Endothelial cell of umbilical vein (primary cell): ENCODE results near the gene SLAMF8. TPM values are rescaled to one million over a fixed set of nuclear protein-coding genes. Genes with fewer than 3 reads are reported as not detected.

Experiments
- BruUV-seq: library from RNA; stranded (reverse); fragments of 400-500 nt; replicated peaks from 2 replicates; lab custom pipeline; 2021; lab: Mats Ljungman, UMichigan
- CTCF ChIA-PET: fragments of 300-600, 350-600 bp; sonication (Branson Sonifier 250); formaldehyde crosslinking; loops from one replicate; lab custom pipeline; 2021; ENCODE audit warnings: antibody characterized with exemption, inconsistent platforms; lab: Charles Lee
- POLR2A ChIA-PET: fragments of 300-600, 350-600 bp; sonication (Branson Sonifier 250); formaldehyde crosslinking; loops from one replicate; lab custom pipeline; 2021; ENCODE audit warnings: antibody characterized with exemption, inconsistent platforms; lab: Charles Lee
- DNase-seq: peaks from one replicate; pipeline ENCODE4 v3.0.0-alpha.2; 2011; ENCODE audit warnings: low read depth, low spot score
- FAIRE-seq: peaks from 2 replicates; lab custom pipeline; 2011; peaks lifted over from hg19 to GRCh38; lab: Jason Lieb, UNC
- H2AFZ ChIP-seq: 2 replicates; pipeline ENCODE4 v1.6.0; 2012; ENCODE audit warnings: low read depth, low read length, control low read depth, inconsistent platforms
- H3K27ac ChIP-seq: 2 replicates; pipeline ENCODE4 v1.5.1; 2011; ENCODE audit warnings: low read depth, mild to moderate bottlenecking, control low read depth, low read length, moderate library complexity; ENCODE audit not compliant: insufficient read depth
- H3K27me3 ChIP-seq, 2 experiments: 2 replicates each; pipeline versions ENCODE4 v1.6.0 to v1.6.1; 2011; ENCODE audit warnings: low read length in 2 of 2, mixed read lengths in 1 of 2; ENCODE audit not compliant: control insufficient read depth in 2 of 2, insufficient read depth in 2 of 2
- H3K36me3 ChIP-seq, 2 experiments: 2 replicates in 1 of 2; 3 replicates in 1 of 2; pipeline ENCODE4 v1.5.1; 2011; ENCODE audit warnings: low read length in 2 of 2, mild to moderate bottlenecking in 1 of 2, moderate library complexity in 1 of 2; ENCODE audit not compliant: control insufficient read depth in 2 of 2, insufficient read depth in 2 of 2; ENCODE audit errors: extremely low read depth in 1 of 2
- H3K4me1 ChIP-seq: 3 replicates; pipeline ENCODE4 v1.5.1; 2011; ENCODE audit warnings: mild to moderate bottlenecking, low read length; ENCODE audit not compliant: control insufficient read depth, insufficient read depth; ENCODE audit errors: extremely low read depth
- H3K4me2 ChIP-seq: 2 replicates; pipeline ENCODE4 v1.6.1; 2011; ENCODE audit warnings: low read length, control low read depth, mixed read lengths; ENCODE audit not compliant: insufficient read depth
- H3K4me3 ChIP-seq, 3 experiments: fragments of 200-600 bp in 1 of 3; sonication (generic), shearing (Covaris generic) in 1 of 3; replicated peaks in 1 of 3; 2 replicates each; pipeline ENCODE4 v1.5.1; 2011 to 2016; ENCODE audit warnings: control low read depth in 3 of 3, low read length in 3 of 3, mild to moderate bottlenecking in 2 of 3, inconsistent platforms in 1 of 3, low read depth in 1 of 3, moderate library complexity in 1 of 3; ENCODE audit not compliant: insufficient read depth in 1 of 3
- H3K79me2 ChIP-seq: 2 replicates; pipeline ENCODE4 v1.6.0; 2012; ENCODE audit warnings: low read length, inconsistent platforms; ENCODE audit not compliant: control insufficient read depth, insufficient read depth
- H3K9ac ChIP-seq: replicated peaks from 2 replicates; pipeline ENCODE3; 2011; ENCODE audit warnings: low read length, control low read depth; ENCODE audit not compliant: insufficient read depth; ENCODE audit errors: extremely low read depth
- H3K9me1 ChIP-seq: replicated peaks from 3 replicates; pipeline ENCODE4 v1.6.0; 2011; ENCODE audit warnings: mild to moderate bottlenecking, low read length; ENCODE audit not compliant: control insufficient read depth, insufficient read depth; ENCODE audit errors: extremely low read depth
- H3K9me3 ChIP-seq: replicated peaks from 2 replicates; pipeline ENCODE4 v1.5.1; 2012; ENCODE audit warnings: low read length, inconsistent platforms; ENCODE audit not compliant: control insufficient read depth, insufficient read depth
- H4K20me1 ChIP-seq: replicated peaks from 2 replicates; pipeline ENCODE3; 2011; ENCODE audit warnings: mild to moderate bottlenecking, low read length; ENCODE audit not compliant: control insufficient read depth, insufficient read depth; ENCODE audit errors: extremely low read depth
- EZH2 ChIP-seq: IDR thresholded peaks from 2 replicates; pipeline ENCODE4 v1.6.1; 2012; ENCODE audit warnings: borderline replicate concordance, low read depth, mild to moderate bottlenecking, moderate library complexity, low read length, inconsistent platforms; ENCODE audit not compliant: severe bottlenecking
- FOS ChIP-seq: IDR thresholded peaks from 2 replicates; pipeline ENCODE4 v1.6.1; 2011; ENCODE audit warnings: mild to moderate bottlenecking, low read length, moderate library complexity, borderline replicate concordance; ENCODE audit not compliant: insufficient read depth
- JUN ChIP-seq: IDR thresholded peaks from 2 replicates; pipeline ENCODE4 v1.6.1; 2011; ENCODE audit warnings: borderline replicate concordance, low read depth; ENCODE audit not compliant: insufficient read length, insufficient read depth
- MYC ChIP-seq: IDR thresholded peaks from one replicate; pipeline ENCODE4 v1.6.1; 2011; ENCODE audit warnings: mild to moderate bottlenecking, low read depth, low read length
- POLR2A ChIP-seq: IDR thresholded peaks from 2 replicates; pipeline ENCODE4 v1.6.1; 2012; ENCODE audit warnings: low read depth, mild to moderate bottlenecking, control low read depth, low read length
- POLR2AphosphoS5 ChIP-seq: IDR thresholded peaks from 2 replicates; pipeline ENCODE4 v1.6.1; 2012; ENCODE audit warnings: low read depth, mild to moderate bottlenecking, control low read depth, low read length, moderate library complexity; ENCODE audit not compliant: insufficient read depth
- dilution Hi-C: fragments of 300-500 bp; cut with MboI; formaldehyde crosslinking; loops from one replicate; pipeline ENCODE4 v1.15.0; 2019; ENCODE audit warnings: low sequenced_read_pairs; ENCODE audit not compliant: extremely low pct_ligation_motif_present
- intact Hi-C: fragments of 100-400 bp; cut with micrococcal nuclease; formaldehyde crosslinking; loops from one replicate; pipeline ENCODE4 v1.10.0; 2022
- polyA plus RNA-seq, 4 experiments: library from polyadenylated mRNA; depleted of rRNA in 3 of 4; stranded (reverse) in 3 of 4; unstranded in 1 of 4; fragments of >200 nt; gene quantifications; 2 replicates each; pipeline versions ENCODE4 v1.2.1 to v1.2.3, GENCODE V29; 2011 to 2012; ENCODE audit warnings: missing spikeins in 1 of 4
- total RNA-seq: library from RNA; stranded (reverse); gene quantifications from 2 replicates; pipeline ENCODE4 v1.2.3, GENCODE V29; 2021
- TF ChIP-seq, protein P1 (sequence below): IDR thresholded peaks from 2 replicates; pipeline ENCODE4 v1.6.1; 2011; ENCODE audit not compliant: insufficient read depth, insufficient read length
- TF ChIP-seq, protein P2 (sequence below), 2 donors: IDR thresholded peaks; 1 replicate in 1 of 2; 2 replicates in 1 of 2; pipeline ENCODE4 v1.5.1; 2011; ENCODE audit warnings: low read length in 2 of 2, mild to moderate bottlenecking in 2 of 2, moderate library complexity in 2 of 2, control low read depth in 1 of 2, inconsistent platforms in 1 of 2, low read depth in 1 of 2; ENCODE audit not compliant: insufficient read depth in 1 of 2; ENCODE audit errors: extremely low read depth in 1 of 2

Gene SLAMF8
- total and polyA plus RNA-seq, 2 donors (not counting 3 experiments of a cell fraction or from before 2014, with no cell fraction given) = not detected

DNA sequence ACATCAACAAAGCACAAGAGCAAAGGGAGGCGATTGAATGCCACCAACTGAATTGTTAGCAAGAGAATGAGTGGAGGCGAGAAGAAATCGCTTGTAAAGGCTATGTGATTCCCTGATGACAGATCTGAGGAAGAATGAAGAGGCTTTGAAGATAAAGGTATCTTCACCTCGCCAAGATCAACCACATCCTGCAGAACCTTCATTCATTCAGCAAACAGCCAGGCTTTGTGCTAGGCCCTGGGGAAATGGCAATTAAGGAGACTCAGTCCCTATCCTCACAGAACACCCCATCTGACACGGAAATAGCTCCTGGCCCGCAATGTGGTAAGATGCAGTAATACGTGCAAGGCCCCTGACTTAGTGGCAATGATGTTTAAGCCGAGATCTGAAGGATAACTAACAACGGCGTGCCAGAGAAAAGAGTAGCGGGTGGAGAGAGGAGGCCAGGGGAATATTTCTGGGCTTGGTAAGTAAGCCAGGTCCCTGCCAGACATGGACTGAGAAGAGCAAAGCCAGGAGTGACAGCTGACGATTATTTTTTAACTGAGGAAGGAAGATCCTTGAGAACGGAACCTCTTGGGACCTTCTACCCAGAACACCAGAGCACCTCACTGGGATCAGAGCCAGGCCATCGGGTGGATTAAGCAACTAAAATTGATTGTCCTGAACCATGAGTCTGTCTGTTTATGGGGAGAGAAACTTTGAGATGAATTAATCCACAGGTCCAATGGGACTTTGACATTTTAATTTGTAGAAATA lies 40.4 kb downstream of the SLAMF8 start:
- dilution Hi-C loops (no loop called here), intact Hi-C loops (no loop called here)
- Histone ChIP-seq H3K9me1 (no peaks in the 10 kb centered on the region), H3K9me3 (no peaks in the 10 kb centered on the region), H3K27ac (no peak overlapping the region), H3K36me3 (no peaks in the 10 kb centered on the region), H3K27me3 (no peaks in the 10 kb centered on the region), H3K4me3 (no peak overlapping the region), H3K79me2 (no peaks in the 10 kb centered on the region), H3K9ac (no peak overlapping the region), H2AFZ (no peak overlapping the region), H3K4me1 (no peaks in the 10 kb centered on the region), H3K4me2 (no peak overlapping the region), H4K20me1 (no peaks in the 10 kb centered on the region)
- DNase-seq = no peak
- no peak for FAIRE-seq
- ChIA-PET POLR2A (no interaction called here), CTCF (interaction anchor here (1.0 to 3.8 kb wide), 2 partner anchors 68 to 86 kb away, joined by 3 to 14 read pairs; partner anchors contain the start of gene DUSP23)
- no TSS peak for BruUV-seq
- TF ChIP-seq FOS (no peak), EZH2 (no peak), MYC (no peak), JUN (no peak), POLR2AphosphoS5 (no peak), POLR2A (no peak)
- TF ChIP-seq, protein P1, sequence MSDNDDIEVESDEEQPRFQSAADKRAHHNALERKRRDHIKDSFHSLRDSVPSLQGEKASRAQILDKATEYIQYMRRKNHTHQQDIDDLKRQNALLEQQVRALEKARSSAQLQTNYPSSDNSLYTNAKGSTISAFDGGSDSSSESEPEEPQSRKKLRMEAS = no peak
- TF ChIP-seq, protein P2, sequence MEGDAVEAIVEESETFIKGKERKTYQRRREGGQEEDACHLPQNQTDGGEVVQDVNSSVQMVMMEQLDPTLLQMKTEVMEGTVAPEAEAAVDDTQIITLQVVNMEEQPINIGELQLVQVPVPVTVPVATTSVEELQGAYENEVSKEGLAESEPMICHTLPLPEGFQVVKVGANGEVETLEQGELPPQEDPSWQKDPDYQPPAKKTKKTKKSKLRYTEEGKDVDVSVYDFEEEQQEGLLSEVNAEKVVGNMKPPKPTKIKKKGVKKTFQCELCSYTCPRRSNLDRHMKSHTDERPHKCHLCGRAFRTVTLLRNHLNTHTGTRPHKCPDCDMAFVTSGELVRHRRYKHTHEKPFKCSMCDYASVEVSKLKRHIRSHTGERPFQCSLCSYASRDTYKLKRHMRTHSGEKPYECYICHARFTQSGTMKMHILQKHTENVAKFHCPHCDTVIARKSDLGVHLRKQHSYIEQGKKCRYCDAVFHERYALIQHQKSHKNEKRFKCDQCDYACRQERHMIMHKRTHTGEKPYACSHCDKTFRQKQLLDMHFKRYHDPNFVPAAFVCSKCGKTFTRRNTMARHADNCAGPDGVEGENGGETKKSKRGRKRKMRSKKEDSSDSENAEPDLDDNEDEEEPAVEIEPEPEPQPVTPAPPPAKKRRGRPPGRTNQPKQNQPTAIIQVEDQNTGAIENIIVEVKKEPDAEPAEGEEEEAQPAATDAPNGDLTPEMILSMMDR (IDR thresholded peaks at IDR 0.05; ENCODE audit: extremely low read depth in 1 of 2, insufficient read depth in 1 of 2, low read depth in 1 of 2, low read length in 2 of 2) = no peak
